ENCODE data around the gene RTEL1.

Gene RTEL1

GRCh38 chr20:63697357-63697867 is 39.3 kb downstream of the RTEL1 start:
- Histone ChIP-seq H3K4me3 (ENCODE audit: low read depth, low read length) (no peak overlapping the region), H3K27ac (ENCODE audit: low read depth, low read length) (peak overlapping the region; percentile 97; the same call in 1 of the 2 replicates), H3K36me3 (ENCODE audit: insufficient read depth, low read length) (peaks cover 8% of the 10 kb centered on the region; the same call in 1 of the 2 replicates)

GRCh38 chr20:63697868-63698545 is 39.9 kb downstream of the RTEL1 start:
- H3K27me3 ChIP-seq (ENCODE audit: insufficient read depth, low read length), result no peaks in the 10 kb centered on the region
- H3K4me3 ChIP-seq (ENCODE audit: low read depth, low read length), result no peak overlapping the region
- H3K79me2 ChIP-seq (ENCODE audit: control insufficient read depth, insufficient read depth, low read length, unreplicated experiment), result no peaks in the 10 kb centered on the region
- peak overlapping the region; percentile 97 for H3K27ac ChIP-seq (ENCODE audit: low read depth, low read length)
- peaks cover 36% of the 10 kb centered on the region for H3K4me1 ChIP-seq (ENCODE audit: control insufficient read depth, insufficient read depth, low read length, unreplicated experiment)
- H2AFZ ChIP-seq (ENCODE audit: low read length, unreplicated experiment), result no peak overlapping the region
- peaks cover 8% of the 10 kb centered on the region; the same call in 1 of the 2 replicates for H3K36me3 ChIP-seq (ENCODE audit: insufficient read depth, low read length)

More at GRCh38 chr20:63697357-63697867, 39.3 kb downstream of the RTEL1 start:
- Histone ChIP-seq H2AFZ (ENCODE audit: low read length, unreplicated experiment) (no peak overlapping the region), H3K79me2 (ENCODE audit: control insufficient read depth, insufficient read depth, low read length, unreplicated experiment) (no peaks in the 10 kb centered on the region), H3K4me1 (ENCODE audit: control insufficient read depth, insufficient read depth, low read length, unreplicated experiment) (peaks cover 36% of the 10 kb centered on the region), H3K27me3 (ENCODE audit: insufficient read depth, low read length) (no peaks in the 10 kb centered on the region)

- no peaks in the 10 kb centered on the region for H3K79me2 ChIP-seq (ENCODE audit: control insufficient read depth, insufficient read depth, low read length, unreplicated experiment)
- H3K27ac ChIP-seq (ENCODE audit: low read depth, low read length), result peak overlapping the region; percentile 97
- peak overlapping the region; percentile 48 for H3K4me3 ChIP-seq (ENCODE audit: low read depth, low read length)
- no peak overlapping the region for H2AFZ ChIP-seq (ENCODE audit: low read length, unreplicated experiment)
- peaks cover 36% of the 10 kb centered on the region for H3K4me1 ChIP-seq (ENCODE audit: control insufficient read depth, insufficient read depth, low read length, unreplicated experiment)
- peaks cover 8% of the 10 kb centered on the region; the same call in 1 of the 2 replicates for H3K36me3 ChIP-seq (ENCODE audit: insufficient read depth, low read length)
- H3K27me3 ChIP-seq (ENCODE audit: insufficient read depth, low read length), result no peaks in the 10 kb centered on the region
Measured at GRCh38 chr20:63698739-63699465, 40.8 kb downstream of the RTEL1 start.

GRCh38 chr20:63699466-63700198 is 41.5 kb downstream of the RTEL1 start:
- Histone ChIP-seq H3K79me2 (ENCODE audit: control insufficient read depth, insufficient read depth, low read length, unreplicated experiment) (no peaks in the 10 kb centered on the region), H3K27ac (ENCODE audit: low read depth, low read length) (peak overlapping the region; percentile 97), H3K4me3 (ENCODE audit: low read depth, low read length) (no peak overlapping the region; the same call in 1 of the 2 replicates), H2AFZ (ENCODE audit: low read length, unreplicated experiment) (no peak overlapping the region), H3K36me3 (ENCODE audit: insufficient read depth, low read length) (peaks cover 2% of the 10 kb centered on the region; the same call in 1 of the 2 replicates), H3K27me3 (ENCODE audit: insufficient read depth, low read length) (no peaks in the 10 kb centered on the region), H3K4me1 (ENCODE audit: control insufficient read depth, insufficient read depth, low read length, unreplicated experiment) (peaks cover 36% of the 10 kb centered on the region)

DNA sequence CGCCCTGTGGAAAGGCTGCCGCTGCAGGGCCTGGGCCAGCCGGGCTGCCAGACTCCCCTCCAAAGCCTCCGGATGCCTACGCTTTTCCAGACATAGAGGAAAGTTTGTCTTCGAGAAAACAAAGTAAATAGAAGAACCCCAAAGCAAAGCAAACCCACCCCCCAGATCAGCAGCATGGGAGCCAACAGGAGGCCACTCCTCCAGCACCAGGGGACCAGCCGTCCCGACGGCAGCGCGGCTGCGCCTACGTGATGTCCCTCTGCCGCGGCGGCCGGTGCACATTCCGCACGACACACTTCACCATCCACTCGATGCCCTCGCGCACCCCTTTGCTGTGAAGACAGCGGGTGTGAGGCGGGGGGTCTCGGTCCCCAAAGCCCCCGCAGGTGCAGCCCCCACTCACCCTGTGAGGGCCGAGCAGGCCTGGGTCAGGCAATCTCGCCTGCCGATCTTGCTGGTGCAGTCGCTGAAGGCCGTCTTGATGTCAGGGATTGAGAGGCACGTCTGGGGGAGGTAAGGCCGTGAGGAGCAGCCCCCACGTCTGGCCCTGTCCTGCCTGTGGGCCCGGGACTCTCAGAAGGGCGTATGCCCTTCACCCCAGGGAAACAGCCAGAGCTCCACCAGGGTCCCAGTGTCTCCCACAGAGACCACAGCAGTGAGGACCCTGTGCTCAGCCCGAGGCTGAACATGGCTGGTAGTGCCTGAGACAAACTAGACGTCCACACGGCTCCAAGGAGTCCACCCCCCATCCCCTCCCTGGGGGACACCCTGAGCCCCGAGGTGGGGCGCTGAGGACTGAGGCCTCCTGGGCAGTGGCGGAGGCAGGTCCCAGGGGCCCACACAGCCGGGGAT is 42.3 kb downstream of the RTEL1 start:
- no peaks in the 10 kb centered on the region for H3K27me3 ChIP-seq (ENCODE audit: insufficient read depth, low read length)
- peaks cover 2% of the 10 kb centered on the region; the same call in 1 of the 2 replicates for H3K36me3 ChIP-seq (ENCODE audit: insufficient read depth, low read length)
- H3K4me1 ChIP-seq (ENCODE audit: control insufficient read depth, insufficient read depth, low read length, unreplicated experiment), result peaks cover 38% of the 10 kb centered on the region
- H2AFZ ChIP-seq (ENCODE audit: low read length, unreplicated experiment), result no peak overlapping the region
- H3K79me2 ChIP-seq (ENCODE audit: control insufficient read depth, insufficient read depth, low read length, unreplicated experiment), result peaks cover 5% of the 10 kb centered on the region
- H3K27ac ChIP-seq (ENCODE audit: low read depth, low read length), result peak overlapping the region; percentile 97; the same call in 1 of the 2 replicates
- H3K4me3 ChIP-seq (ENCODE audit: low read depth, low read length), result no peak overlapping the region

DNA sequence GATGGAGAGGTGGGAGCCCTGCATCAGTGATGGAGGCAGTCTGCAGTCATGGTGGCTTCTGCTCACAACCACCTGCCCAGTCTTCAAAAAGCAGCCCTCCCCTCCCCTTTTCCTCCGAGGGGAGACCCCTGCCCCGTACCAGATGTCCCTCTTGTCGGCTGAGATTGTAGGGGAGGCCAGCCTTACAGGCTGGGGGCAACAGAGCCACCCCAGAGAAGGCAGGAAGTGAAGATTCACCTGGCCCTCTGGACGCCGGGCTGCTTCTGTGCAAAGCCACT is 42.9 kb downstream of the RTEL1 start:
- Histone ChIP-seq H3K27me3 (ENCODE audit: insufficient read depth, low read length) (no peaks in the 10 kb centered on the region), H2AFZ (ENCODE audit: low read length, unreplicated experiment) (no peak overlapping the region), H3K4me3 (ENCODE audit: low read depth, low read length) (no peak overlapping the region), H3K27ac (ENCODE audit: low read depth, low read length) (no peak overlapping the region), H3K79me2 (ENCODE audit: control insufficient read depth, insufficient read depth, low read length, unreplicated experiment) (peaks cover 10% of the 10 kb centered on the region), H3K36me3 (ENCODE audit: insufficient read depth, low read length) (peaks cover 2% of the 10 kb centered on the region; the same call in 1 of the 2 replicates), H3K4me1 (ENCODE audit: control insufficient read depth, insufficient read depth, low read length, unreplicated experiment) (peaks cover 44% of the 10 kb centered on the region)

DNA sequence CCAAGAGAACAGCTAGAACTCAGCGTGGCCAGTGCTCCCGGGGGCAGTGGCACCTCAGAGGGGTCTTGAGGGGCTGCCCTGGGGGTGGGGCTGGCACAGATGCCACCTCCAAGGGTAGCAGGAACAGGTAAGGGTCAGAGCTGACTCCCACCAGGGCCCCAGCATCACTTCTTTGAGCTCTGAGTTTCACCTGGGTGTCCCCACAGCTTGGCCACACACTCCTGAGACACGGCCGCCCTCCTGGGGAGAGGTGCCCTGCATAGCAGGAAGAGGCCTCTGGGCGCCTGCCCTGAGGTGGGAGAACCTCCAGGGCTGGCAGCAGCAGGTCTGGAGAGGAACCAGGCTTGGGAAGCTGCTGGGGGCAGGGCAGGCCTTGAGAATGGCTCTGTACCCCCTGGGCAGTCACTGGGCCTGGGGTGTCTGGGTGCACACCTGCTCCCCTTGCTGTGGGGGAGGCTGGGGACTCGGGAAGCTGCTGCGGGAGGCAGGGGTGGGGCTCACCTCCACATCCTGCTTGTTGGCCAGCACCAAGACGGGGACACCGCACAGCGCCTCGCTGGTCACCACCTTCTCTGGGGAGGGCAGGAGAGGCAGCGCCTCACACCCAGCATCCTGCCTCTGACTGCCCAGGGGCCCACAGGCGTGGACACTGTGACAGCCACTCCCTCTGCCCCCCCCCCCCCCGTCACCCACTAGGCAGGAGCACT is 43.4 kb downstream of the RTEL1 start:
- Histone ChIP-seq H2AFZ (ENCODE audit: low read length, unreplicated experiment) (no peak overlapping the region), H3K27me3 (ENCODE audit: insufficient read depth, low read length) (no peaks in the 10 kb centered on the region), H3K4me1 (ENCODE audit: control insufficient read depth, insufficient read depth, low read length, unreplicated experiment) (peaks cover 49% of the 10 kb centered on the region), H3K36me3 (ENCODE audit: insufficient read depth, low read length) (peaks cover 2% of the 10 kb centered on the region; the same call in 1 of the 2 replicates), H3K27ac (ENCODE audit: low read depth, low read length) (no peak overlapping the region), H3K79me2 (ENCODE audit: control insufficient read depth, insufficient read depth, low read length, unreplicated experiment) (peaks cover 15% of the 10 kb centered on the region), H3K4me3 (ENCODE audit: low read depth, low read length) (no peak overlapping the region)

- Histone ChIP-seq H3K36me3 (ENCODE audit: insufficient read depth, low read length) (peaks cover 1% of the 10 kb centered on the region; the same call in 1 of the 2 replicates), H3K27me3 (ENCODE audit: insufficient read depth, low read length) (no peaks in the 10 kb centered on the region), H3K4me1 (ENCODE audit: control insufficient read depth, insufficient read depth, low read length, unreplicated experiment) (peaks cover 52% of the 10 kb centered on the region), H3K27ac (ENCODE audit: low read depth, low read length) (no peak overlapping the region), H3K79me2 (ENCODE audit: control insufficient read depth, insufficient read depth, low read length, unreplicated experiment) (peaks cover 22% of the 10 kb centered on the region), H2AFZ (ENCODE audit: low read length, unreplicated experiment) (no peak overlapping the region), H3K4me3 (ENCODE audit: low read depth, low read length) (no peak overlapping the region)
Measured at GRCh38 chr20:63702036-63702665, 44.0 kb downstream of the RTEL1 start.

- Histone ChIP-seq H3K4me1 (ENCODE audit: control insufficient read depth, insufficient read depth, low read length, unreplicated experiment) (peaks cover 44% of the 10 kb centered on the region), H3K4me3 (ENCODE audit: low read depth, low read length) (no peak overlapping the region), H3K27ac (ENCODE audit: low read depth, low read length) (no peak overlapping the region), H3K27me3 (ENCODE audit: insufficient read depth, low read length) (no peaks in the 10 kb centered on the region), H3K79me2 (ENCODE audit: control insufficient read depth, insufficient read depth, low read length, unreplicated experiment) (peaks cover 29% of the 10 kb centered on the region), H3K36me3 (ENCODE audit: insufficient read depth, low read length) (no peaks in the 10 kb centered on the region), H2AFZ (ENCODE audit: low read length, unreplicated experiment) (no peak overlapping the region)
Measured at GRCh38 chr20:63702751-63703470, 44.8 kb downstream of the RTEL1 start.

Measured in ACC112 (cell line).